Esophagus muscularis mucosa (tissue), 4 donors: Measurements from ENCODE around the gene EXOSC7. TPM values are rescaled to one million over a fixed set of nuclear protein-coding genes. Genes with fewer than 3 reads are reported as not detected.

Experiments
- DNase-seq: peaks from one replicate; pipeline ENCODE4 v3.0.0-alpha.2; 2017; ENCODE audit errors: extremely low spot score
- H3K27ac ChIP-seq, 4 donors: fragments of 200-600 bp; sonication (generic); replicated peaks in 1 of 4; 1 replicate in 3 of 4; 2 replicates in 1 of 4; pipeline ENCODE4 v1.5.1; 2016 to 2019; ENCODE audit warnings: mild to moderate bottlenecking in 1 of 4
- H3K27me3 ChIP-seq, 4 donors: fragments of 200-600 bp; sonication (generic); one replicate each; pipeline versions ENCODE4 v1.5.1 to v1.6.0; 2016 to 2019
- H3K36me3 ChIP-seq, 4 donors: fragments of 200-600 bp; sonication (generic); one replicate each; pipeline ENCODE4 v1.5.1; 2016 to 2019
- H3K4me1 ChIP-seq, 4 donors: fragments of 200-600 bp; sonication (generic); one replicate each; pipeline ENCODE4 v1.5.1; 2016 to 2019
- H3K4me3 ChIP-seq, 4 donors: fragments of 200-600 bp; sonication (generic); 1 replicate in 2 of 4; 2 replicates in 2 of 4; pipeline ENCODE4 v1.5.1; 2016 to 2019; ENCODE audit warnings: mild to moderate bottlenecking in 4 of 4, moderate library complexity in 1 of 4
- H3K9me3 ChIP-seq, 4 donors: fragments of 200-600 bp; sonication (generic); 1 replicate in 3 of 4; 2 replicates in 1 of 4; pipeline ENCODE4 v1.5.1; 2016 to 2019
- CTCF ChIP-seq, 3 experiments: fragments of 200-600 bp in 2 of 3; fragments of 450-650 bp in 1 of 3; sonication (generic) in 2 of 3; IDR thresholded peaks; one replicate each; pipeline ENCODE4 v1.5.1; 2017 to 2019; ENCODE audit warnings: antibody characterized with exemption in 3 of 3, mild to moderate bottlenecking in 2 of 3, moderate library complexity in 1 of 3
- EP300 ChIP-seq: sonication (generic); formaldehyde crosslinking; IDR thresholded peaks from one replicate; pipeline ENCODE4 v1.6.1; 2017; ENCODE audit warnings: antibody characterized with exemption
- POLR2A ChIP-seq: fragments of 450-650 bp; IDR thresholded peaks from one replicate; pipeline ENCODE4 v1.6.1; 2017; ENCODE audit warnings: antibody characterized with exemption, moderate library complexity, mild to moderate bottlenecking, low read depth
- POLR2AphosphoS5 ChIP-seq, 2 donors: sonication (generic); formaldehyde crosslinking; IDR thresholded peaks; one replicate each; pipeline ENCODE4 v1.6.1; 2017; ENCODE audit warnings: antibody characterized with exemption in 2 of 2
- WGBS: methylation state at CpG from one replicate; pipeline ENCODE4 v1.1.5; 2018; 5-methylcytosine and 5-hydroxymethylcytosine counted together
- intact Hi-C: fragments of 100-400 bp; cut with DNase I; formaldehyde crosslinking; loops from one replicate; pipeline ENCODE4 v1.15.1; 2023
- total RNA-seq, 4 donors: library from RNA; depleted of rRNA; stranded (reverse); fragments of >200 nt; gene quantifications; one replicate each; pipeline versions ENCODE4 v1.1.0 to v1.2.1, GENCODE V29; 2016

Gene EXOSC7
- total RNA-seq, 4 donors from 2014 or later: 20.8 to 35.1 (median 29.2) TPM

- Histone ChIP-seq H3K9me3 (no peaks in the 10 kb centered on the region), H3K4me3 (no peak overlapping the region), H3K4me1 (peaks cover 27 to 42% (median 31%) of the 10 kb centered on the region in 4 donors), H3K36me3 (peaks cover 0 to 4% (median 0%) of the 10 kb centered on the region in 4 donors), H3K27me3 (no peaks in the 10 kb centered on the region), H3K27ac (no peak overlapping the region)
- WGBS: 79% methylated on average over 8 of the region's 8 CpGs
- no peak for TF ChIP-seq POLR2AphosphoS5 (IDR thresholded peaks at IDR 0.05)
- no peak for TF ChIP-seq EP300
- no peak for TF ChIP-seq POLR2A
- intact Hi-C loops: no loop called here
- no peak for DNase-seq
These were observed 44.5 kb downstream of the EXOSC7 start for GRCh38 chr3:45020534-45020933.

GRCh38 chr3:45021524-45022297 lies 45.7 kb downstream of the EXOSC7 start:
- no peaks in the 10 kb centered on the region for H3K36me3 ChIP-seq
- H3K27me3 ChIP-seq: no peaks in the 10 kb centered on the region
- H3K27ac ChIP-seq: peak overlapping the region in 1 of 4 donors; percentile 31
- DNase-seq: no peak
- TF ChIP-seq POLR2A (no peak), CTCF (IDR thresholded peaks at IDR 0.05) (no peak), POLR2AphosphoS5 (IDR thresholded peaks at IDR 0.05) (peak; percentile 15 to 19), EP300 (no peak)
- WGBS: 55% methylated on average over 12 of the region's 12 CpGs
- intact Hi-C loops: no loop called here
- H3K4me1 ChIP-seq: peaks cover 38 to 53% (median 43%) of the 10 kb centered on the region in 4 donors
- no peaks in the 10 kb centered on the region for H3K9me3 ChIP-seq
- no peak overlapping the region for H3K4me3 ChIP-seq

GRCh38 chr3:45023675-45024074 lies 47.6 kb downstream of the EXOSC7 start:
- H3K9me3 ChIP-seq: no peaks in the 10 kb centered on the region
- H3K36me3 ChIP-seq: no peaks in the 10 kb centered on the region
- peaks cover 45 to 60% (median 56%) of the 10 kb centered on the region in 4 donors for H3K4me1 ChIP-seq
- H3K27me3 ChIP-seq: no peaks in the 10 kb centered on the region
- no peak for DNase-seq
- H3K27ac ChIP-seq: no peak overlapping the region
- TF ChIP-seq EP300 (no peak), POLR2AphosphoS5 (IDR thresholded peaks at IDR 0.05) (no peak), POLR2A (no peak), CTCF (IDR thresholded peaks at IDR 0.05) (no peak)
- H3K4me3 ChIP-seq: no peak overlapping the region
- 90% methylated on average over 3 of the region's 3 CpGs for WGBS
- intact Hi-C loops: no loop called here

- DNase-seq: no peak
- Histone ChIP-seq H3K27ac (peak overlapping the region; percentile 62 to 79 (median 73)), H3K27me3 (no peaks in the 10 kb centered on the region), H3K4me3 (no peak overlapping the region), H3K4me1 (peaks cover 47 to 70% (median 66%) of the 10 kb centered on the region in 4 donors), H3K9me3 (no peaks in the 10 kb centered on the region), H3K36me3 (no peaks in the 10 kb centered on the region)
- TF ChIP-seq EP300: no peak
- 54% methylated on average over 6 of the region's 6 CpGs for WGBS
- intact Hi-C loops: no loop called here
These were observed 48.7 kb downstream of the EXOSC7 start for GRCh38 chr3:45024542-45025255.

GRCh38 chr3:45026038-45026437 lies 50.0 kb downstream of the EXOSC7 start, which contains the start of gene CLEC3B:
Gene CLEC3B (plus strand): TSS chr3:45026303. CDS start chr3:45026363, 60 bp downstream.
- 6% methylated on average over 13 of the region's 13 CpGs for WGBS
- Histone ChIP-seq H3K27me3 (no peaks in the 10 kb centered on the region), H3K4me3 (peak within 1 kb of the TSS; percentile 41 to 55 (median 46)), H3K36me3 (peaks cover 0 to 4% (median under 1%) of the 10 kb centered on the region in 4 donors), H3K4me1 (peaks cover 46 to 73% (median 71%) of the 10 kb centered on the region in 4 donors), H3K9me3 (no peaks in the 10 kb centered on the region), H3K27ac (peak within 1 kb of the TSS; percentile 62 to 79 (median 73))
- DNase-seq: no peak
- intact Hi-C loops: no loop called here
- TF ChIP-seq POLR2A (no peak), POLR2AphosphoS5 (IDR thresholded peaks at IDR 0.05) (peak; percentile 54 to 63), EP300 (no peak), CTCF (IDR thresholded peaks at IDR 0.05) (no peak)
